NCI-H2107 treated with DMSO at 0.1 percent for 48 hours (cell line): ENCODE data around the gene PDZD7.

Source experiments
- DNase-seq: peaks from one replicate; lab custom pipeline; 2025; ENCODE audit not compliant: unreplicated experiment; lab: John Stamatoyannopoulos, UW

PDZD7 gene

DNA sequence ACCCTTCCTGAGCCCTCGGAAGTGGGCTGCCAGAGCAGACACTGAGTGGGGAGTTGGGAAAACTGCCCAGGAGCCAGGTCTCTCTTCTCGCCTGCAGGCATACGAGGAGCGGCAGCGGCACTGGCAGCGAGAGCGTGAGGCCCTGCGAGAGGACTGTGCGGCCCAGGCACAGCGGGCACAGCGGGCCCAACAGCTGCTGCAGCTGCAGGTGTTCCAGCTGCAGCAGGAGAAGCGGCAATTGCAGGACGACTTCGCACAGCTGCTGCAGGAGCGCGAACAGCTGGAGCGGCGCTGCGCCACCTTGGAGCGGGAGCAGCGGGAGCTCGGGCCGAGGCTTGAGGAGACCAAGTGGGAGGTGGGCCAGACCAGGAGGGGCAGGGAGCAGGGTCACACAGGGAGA is 25.6 kb downstream of the PDZD7 start:
- DNase-seq = no peak

DNA sequence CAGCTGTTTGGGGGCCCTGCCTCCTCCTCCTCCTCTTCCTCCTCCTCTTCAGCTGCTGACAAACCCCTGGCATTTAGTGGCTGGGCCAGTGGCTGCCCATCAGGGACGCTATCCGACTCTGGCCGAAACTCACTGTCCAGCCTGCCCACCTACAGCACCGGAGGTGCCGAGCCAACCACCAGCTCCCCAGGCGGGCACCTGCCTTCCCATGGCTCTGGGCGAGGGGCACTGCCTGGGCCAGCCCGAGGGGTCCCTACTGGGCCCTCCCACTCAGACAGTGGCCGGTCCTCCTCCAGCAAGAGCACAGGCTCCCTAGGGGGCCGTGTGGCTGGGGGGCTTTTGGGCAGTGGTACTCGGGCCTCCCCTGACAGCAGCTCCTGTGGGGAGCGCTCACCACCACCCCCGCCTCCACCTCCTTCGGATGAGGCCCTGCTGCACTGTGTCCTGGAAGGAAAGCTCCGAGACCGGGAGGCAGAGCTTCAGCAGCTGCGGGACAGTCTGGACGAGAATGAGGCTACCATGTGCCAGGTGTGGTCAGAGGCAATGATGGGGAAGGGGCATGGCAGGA is 27.2 kb downstream of the PDZD7 start:
- no peak for DNase-seq

DNA sequence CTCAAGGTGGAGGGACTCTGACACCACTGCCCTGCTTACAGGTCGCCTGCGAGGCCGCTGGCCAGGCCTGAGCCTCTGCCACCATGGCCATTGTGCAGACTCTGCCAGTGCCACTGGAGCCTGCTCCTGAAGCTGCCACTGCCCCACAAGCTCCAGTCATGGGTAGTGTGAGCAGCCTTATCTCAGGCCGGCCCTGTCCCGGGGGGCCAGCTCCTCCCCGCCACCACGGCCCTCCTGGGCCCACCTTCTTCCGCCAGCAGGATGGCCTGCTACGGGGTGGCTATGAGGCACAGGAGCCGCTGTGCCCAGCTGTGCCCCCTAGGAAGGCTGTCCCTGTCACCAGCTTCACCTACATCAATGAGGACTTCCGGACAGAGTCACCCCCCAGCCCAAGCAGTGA is 28.5 kb downstream of the PDZD7 start:
- DNase-seq = no peak

DNA sequence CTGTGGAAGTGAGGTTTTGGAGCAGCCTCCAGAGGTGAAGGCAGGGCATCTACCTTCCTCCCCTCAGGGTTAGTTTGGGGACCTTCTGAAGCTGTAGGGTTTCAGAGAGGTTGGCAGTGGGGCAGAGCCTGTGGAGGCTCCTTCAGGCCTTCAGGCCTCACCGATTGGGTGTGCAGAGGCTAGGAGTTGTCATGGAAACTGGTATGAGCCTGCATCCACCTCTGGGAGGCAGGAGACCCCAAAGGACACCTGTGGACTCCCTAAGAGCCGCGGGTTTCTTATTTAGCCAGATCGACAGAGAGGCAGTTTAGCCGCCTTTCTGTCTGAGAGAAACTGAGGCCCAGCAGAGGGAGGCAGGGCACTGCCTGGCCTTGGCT is 29.3 kb downstream of the PDZD7 start:
- no peak for DNase-seq

DNA sequence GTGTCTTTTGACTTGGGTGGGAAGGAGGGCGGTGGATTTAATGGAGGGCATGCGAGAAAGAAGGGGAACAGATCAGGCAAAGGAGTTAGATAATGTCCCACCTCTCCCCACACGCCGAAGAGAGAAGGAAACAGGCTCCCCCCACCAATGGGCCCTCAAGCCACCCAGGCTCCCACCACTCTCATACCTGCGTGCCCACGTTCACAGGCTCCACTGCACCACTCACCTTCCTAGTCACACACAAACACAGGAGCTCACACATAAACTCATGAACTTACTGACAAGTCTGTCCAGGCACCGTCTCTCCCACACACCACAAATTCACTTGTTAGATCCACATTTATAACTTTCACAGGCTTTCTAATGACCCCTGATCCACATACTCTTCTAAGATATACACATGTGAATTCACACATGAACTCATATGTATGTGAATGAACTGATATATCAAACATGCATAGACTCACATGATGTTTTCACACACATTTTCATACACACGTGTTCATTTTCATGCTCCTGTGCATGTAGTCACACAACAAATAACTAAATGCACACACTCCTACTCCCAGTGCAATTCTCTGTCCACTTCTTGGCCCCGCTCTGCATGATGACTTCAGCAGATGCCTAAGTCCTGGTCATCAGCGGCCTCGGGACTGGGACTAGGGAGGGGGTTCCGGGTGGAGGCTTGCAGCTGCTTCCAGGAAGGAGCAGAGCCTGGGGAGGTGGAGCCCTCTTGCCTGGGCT is 29.8 kb downstream of the PDZD7 start:
- no peak for DNase-seq

DNA sequence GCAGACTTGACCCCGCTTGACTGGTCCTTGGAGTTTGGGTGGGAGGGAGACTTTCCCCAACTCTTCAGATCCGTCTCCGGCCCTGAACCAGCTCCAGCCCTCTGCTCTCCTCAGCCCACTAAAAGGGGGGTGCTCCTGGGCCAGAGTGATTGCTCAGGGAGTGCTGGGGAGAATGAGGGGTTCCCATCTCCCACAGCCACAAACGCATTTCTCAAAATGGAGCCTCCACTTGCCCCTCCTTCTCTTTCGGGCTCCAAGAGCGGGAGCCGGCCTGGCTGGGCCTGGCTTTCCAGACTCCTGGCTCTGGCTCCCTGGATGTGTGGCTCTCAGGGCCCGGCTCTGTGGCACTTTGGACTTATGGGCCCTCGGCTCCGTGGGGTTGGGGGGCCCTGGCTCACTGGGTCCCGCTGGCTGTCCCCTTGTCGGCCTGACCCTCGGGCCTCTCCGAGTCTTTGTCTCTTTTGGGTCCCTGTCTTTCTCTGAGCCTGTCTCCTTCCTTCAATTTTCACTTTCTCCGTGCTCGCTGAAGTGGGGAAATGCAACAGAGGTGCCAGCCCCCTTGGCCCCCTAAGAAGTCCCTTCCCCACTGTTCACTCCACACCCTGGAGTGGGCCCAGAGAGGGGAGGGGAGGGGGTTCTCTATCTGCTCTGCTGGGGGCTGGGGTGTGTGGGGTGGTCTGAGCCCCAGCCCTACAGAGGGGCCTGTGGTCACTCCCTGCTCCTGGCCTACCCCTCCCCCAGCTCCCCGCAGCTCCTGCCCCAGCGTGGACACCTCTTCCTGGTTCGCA is 30.6 kb downstream of the PDZD7 start:
- no peak for DNase-seq

DNA sequence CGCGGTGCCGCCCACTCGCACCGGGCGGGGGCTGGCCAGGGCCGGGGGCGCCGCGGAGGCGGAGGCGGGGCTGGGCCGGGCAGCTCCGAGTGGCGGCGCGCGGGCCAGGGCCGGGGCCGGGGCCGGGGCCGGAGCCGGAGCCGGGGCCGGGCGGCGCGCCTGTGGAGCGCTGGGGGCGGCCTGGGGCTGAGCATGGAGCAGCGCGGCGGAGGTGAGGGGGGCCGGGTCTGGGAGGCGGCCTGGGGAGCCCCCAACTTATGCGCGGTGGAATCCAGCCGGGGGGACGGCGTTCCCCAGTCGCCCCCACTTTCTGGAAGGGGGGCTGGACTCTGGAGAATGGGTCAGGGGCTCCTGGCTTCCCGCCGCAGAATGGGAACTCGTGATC is 31.2 kb downstream of the PDZD7 start, which contains the start of gene LZTS2:
LZTS2 (plus strand) TSS at position 67 of the 385 bp plus-strand sequence. CDS start 2,731 bp downstream, outside the sequence.
- no peak for DNase-seq

DNA sequence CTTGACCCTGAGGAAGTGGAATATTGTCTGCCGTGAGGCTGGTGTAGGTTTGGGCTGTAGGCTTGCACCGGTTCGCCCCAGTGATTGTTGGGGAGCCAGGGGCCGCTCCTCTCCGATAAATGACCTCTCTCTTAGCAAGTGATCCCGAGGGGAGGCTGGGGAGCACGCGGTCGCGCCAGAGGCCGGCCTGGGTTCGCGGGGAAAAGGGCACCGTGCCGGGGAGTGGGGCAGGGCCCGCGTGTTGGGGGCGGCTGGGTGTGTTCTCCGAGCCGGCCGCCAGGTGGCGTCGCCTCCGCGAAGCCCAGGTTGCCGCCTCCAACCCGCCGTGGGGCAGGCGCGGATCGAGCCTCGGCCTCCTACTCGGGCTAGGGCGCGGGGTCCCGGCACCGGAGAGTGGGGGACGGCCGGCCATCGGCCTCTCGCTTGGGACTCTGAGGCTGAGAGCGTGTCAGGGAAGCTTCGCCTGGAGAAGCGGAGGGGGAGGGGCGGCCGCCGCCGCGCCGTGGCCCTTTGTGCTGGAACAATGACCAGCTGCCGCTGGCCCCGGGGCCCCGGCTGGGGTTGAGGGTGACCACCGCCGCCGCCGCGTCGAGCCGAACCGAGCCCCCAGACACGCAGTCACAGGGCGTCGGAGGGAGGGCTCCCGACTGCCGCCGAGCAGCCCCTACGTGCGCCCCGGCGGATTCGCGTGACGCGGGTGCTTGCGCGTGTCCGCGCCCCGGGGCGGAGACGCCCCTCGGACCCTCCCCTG is 31.8 kb downstream of the PDZD7 start:
- DNase-seq = no peak

DNA sequence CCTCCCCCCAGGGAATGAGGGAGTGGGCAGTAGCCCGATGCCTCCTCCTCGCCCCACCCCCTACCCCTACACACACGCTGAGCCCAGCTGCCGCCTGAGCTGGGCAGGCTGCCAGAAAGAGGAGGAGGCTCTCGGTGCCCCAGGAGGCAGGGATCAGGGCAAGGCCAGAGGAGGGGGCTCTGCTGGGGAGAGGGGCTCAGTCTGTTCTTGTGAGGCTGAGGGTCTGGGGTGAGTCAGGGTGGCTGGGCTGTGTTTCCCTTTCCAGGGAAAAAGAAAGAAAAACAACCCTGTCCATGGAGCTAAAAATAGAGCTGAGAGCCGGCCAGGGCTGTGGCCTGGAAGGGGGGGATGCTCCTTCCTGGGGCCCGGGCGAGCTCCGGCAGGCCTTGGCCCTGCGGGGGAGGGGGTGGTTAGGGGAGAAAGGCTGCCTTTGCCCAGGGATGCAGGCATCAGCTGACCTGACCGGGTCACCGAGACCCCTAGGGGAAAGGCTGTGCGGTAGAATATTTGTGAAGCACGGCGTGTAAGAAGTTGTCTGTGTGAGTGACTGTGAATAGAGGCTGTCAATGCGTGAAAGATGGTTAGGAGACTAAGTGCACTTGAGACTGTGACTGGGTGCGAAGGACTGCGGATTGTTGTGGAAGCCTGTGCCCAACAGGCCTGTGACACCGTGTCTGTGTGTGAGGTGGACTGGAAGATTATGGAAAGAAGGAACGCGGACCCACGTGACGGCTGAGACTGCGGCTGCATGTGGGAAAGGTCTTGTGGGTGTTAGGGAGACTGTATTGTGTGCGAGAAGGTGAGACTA is 32.5 kb downstream of the PDZD7 start:
- peak; percentile 46 for DNase-seq

DNA sequence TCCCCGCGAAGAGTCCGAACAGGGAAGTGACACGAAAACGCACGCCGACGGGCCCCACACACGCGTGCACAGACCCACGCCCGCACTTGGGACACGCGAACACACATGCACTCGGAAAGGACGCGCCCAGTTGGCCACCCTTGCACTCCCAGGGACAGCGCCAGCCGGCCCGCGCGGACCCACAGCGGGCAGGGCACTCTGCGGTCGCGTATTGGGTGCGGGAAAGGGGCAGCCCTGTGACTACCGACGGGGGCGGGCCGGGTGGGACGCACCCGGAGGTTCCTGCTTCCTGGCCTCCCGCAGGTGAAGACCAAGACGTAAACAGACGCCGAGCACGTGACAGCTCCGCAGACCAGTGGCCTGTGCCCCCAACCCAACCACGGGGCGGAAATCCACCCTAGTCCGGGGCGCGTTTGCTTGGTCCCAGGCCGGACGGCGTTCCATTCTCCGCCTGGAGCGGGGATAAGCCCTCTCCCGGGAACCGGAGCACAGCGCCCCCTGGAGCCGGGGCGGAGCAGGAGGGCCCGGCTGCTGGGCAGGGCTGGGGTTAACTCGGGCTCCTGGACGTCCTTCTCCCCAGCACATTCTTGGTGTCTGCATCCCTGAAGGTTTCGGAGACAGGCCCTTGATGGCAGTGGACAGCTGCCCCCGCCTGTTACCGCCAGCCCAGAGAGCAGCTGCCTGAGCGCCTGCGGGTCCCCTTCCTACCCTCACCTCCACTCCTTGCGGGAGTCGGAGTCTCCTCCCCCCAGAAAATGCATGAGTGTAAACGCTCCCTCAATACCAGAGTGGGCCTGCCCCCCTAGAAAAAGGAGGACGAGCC is 33.4 kb downstream of the PDZD7 start:
- DNase-seq = no peak

DNA sequence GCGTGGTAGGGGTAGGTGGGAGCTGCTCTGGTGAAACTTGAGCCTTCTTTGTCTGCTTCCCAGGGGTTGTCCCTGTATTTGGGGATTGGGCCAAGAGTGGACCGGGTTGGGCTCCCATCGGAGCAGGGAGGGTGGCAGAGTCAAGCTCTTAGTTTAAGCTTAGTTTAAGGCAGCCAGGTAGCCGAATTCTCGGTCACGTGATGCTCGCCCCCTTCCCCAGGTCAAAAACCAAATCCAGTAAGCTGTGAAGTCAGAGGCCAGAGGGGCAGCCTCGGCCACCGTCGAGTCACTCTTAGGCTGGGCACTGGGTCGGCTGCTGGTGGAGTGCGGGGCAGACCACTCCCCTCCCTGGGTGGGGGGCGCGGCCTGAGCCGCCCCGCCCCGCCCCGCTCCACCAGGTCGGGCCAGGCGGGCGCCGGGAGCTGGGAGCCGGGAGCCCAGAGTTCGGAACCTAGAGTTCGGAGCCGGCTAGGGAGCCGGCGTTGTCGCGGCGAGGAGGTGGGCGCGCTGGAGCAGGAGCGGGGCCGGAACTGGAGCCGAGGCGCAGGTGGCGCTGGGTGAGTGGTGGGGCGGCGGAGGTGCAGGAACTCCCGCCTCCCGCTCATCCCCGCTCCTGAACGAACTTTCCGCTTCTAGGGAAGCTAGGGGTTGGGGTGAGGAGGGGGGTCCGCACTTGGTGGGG is 34.1 kb downstream of the PDZD7 start:
- DNase-seq = no peak

DNA sequence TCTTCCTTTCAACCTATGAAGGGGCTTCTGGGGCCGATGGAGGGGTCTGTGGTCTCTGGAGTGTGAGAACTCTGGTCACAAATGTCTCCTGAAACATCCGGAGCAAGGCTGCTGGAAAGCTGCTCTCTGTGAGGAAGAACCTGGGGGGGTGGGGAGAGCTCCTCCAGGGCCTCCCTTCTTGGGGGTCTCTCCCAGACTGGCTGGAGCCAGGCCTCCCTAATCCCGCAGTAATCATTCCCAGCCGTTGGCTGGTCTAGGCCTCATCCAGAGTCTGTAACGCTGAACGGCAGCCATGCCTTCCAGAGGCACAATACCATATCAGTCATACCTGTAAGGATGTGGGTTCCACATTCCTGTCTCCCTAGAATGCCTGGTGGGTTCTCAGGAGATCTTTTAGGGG is 35.7 kb downstream of the PDZD7 start:
- no peak for DNase-seq

DNA sequence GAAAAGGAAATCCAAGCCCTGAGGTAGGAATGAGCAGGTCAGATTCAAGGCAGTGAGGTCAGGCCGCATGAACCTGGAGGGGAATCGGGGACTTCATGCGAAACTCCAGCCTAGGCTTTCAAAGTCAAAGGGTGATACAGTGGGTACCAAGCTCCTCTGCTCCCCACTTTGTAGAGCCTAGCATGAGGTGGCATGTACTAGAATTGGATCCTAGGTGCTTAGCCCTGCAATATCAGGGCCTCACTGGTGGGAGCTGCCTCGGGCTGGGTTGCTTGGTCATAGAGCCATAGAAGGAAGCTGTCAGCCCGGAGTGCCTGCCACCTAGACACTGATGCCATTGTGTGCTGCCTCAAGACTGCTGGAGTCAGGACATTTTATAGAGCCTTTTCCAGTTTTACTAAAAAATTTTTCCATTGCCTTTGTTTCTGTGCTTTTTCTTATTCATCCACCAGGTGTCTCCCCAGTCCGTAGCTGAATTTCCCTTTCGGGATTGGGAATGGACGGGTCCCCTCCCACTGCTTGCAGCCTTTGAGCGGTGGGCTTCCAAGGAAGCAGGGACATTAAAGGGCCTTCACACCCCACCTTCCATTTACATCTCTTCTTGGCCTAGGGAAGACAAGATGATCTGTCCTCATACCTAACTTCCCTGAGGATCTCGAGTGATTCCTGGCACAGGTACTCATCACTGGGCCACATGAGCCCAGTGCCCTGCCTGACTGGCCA is 36.8 kb downstream of the PDZD7 start:
- DNase-seq = peak; percentile 15

DNA sequence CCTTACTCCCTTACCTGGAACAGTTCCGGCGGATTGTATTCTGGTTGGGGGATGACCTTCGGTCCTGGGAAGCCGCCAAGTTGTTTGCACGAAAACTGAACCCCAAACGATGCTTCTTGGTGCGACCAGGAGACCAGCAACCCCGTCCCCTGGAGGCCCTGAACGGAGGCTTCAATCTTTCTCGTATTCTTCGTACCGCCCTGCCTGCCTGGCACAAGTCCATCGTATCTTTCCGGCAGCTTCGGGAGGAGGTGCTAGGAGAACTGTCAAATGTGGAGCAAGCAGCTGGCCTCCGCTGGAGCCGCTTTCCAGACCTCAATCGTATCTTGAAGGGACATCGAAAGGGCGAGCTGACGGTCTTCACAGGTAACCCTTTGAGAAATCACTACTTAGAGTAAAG is 41.8 kb downstream of the PDZD7 start:
- DNase-seq = no peak

DNA sequence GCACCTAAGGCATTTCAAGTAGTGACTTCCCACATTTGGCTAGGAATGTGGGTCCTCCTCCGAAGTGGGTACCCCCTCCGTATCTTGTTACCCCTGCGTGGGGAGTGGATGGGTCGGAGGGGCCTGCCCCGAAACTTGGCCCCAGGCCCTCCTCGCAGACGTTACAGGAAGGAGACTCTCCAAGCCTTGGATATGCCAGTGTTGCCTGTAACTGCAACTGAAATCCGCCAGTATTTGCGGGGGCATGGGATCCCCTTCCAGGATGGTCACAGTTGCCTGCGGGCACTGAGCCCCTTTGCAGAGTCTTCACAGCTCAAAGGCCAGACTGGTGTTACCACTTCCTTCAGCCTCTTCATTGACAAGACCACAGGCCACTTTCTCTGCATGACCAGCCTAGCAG is 42.8 kb downstream of the PDZD7 start:
- DNase-seq = no peak

DNA sequence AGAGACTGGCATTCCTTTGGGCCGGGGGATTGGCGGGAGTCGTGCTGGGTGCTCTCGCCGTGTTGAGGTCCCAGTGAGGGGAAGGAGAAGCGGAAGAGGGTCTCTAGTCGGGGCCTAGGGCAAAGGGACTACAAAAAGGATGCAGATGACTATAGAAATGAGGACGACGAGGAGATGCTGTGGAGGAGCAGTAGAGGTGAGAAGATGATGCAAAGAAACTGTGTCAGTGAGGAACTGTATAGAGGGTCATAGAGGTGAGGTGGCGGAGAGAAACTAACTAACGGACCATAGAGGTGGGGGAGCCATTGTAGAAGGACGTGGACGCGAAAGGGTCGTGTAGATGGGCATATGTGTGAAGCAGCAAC is 43.3 kb downstream of the PDZD7 start:
- DNase-seq = no peak

DNA sequence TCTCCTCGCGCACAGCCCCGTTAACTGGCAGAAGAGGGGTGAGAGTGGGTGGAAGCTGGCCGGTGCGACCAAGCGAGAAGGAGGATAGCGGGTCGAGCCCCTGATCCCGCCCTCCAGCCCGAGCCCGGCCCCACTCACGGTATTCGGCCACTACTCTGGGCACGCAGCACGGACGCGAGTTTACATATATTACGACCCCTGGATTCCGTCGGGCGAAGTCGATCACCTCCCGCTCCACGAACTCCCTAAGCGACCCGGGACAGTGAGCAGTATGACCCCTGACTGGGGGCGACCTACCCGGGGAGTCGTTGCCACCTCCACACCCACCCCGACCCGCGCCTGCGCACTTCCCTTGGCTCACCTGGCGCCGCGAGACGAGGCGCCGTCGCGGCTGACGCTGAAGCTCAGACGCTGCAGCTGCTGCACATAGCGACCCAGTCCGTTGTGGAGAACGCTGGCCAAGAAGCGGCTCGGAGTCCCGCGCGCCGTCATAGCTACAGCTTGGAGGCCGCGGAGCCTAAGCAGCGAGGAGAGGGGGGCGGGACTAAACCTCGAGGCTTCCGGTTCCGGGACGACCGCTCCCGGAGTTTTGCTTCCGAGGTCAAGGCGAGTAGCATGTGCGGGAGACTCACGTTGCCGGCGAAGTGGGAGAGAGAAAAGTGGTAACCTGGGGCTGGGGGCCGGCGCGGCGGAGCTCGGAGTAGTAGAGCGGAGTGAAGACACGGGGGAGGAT is 43.8 kb downstream of the PDZD7 start, which contains the start of the genes MRPL43 and TWNK:
MRPL43 (minus strand) TSS at position 546 of the 733 bp plus-strand sequence; CDS start at position 492, 54 bp downstream.
TWNK (plus strand) TSS at position 592 of the 733 bp plus-strand sequence. CDS start 668 bp downstream, outside the sequence.
- DNase-seq = peak; percentile 26

DNA sequence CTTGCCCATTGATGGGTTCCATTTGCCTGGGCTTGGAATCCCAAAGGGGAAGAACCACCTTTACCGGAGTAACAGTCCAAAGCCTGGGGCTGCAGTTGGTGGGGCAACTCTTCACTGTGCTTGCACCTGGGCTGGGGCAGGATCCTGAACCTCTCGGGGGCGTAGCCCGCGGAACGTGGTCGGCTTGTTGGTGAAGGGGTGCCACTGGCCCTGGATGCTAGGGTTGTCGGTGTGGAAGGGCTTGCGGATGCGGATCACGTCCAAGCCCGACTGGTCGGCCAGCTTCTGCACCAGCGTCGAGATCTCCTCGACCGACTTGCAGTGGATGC is 44.3 kb downstream of the PDZD7 start:
- no peak for DNase-seq
